GM12872 (cell line): ENCODE results near the gene SDC1.

Source experiments
- CTCF ChIP-seq: IDR thresholded peaks from 3 replicates; pipeline ENCODE4 v1.5.1; 2011; ENCODE audit warnings: low read depth, mild to moderate bottlenecking, low read length, moderate library complexity; ENCODE audit not compliant: insufficient read depth

SDC1 gene

GRCh38 chr2:20176760-20177159, 48.2 kb downstream of the SDC1 start:
- no peak for TF ChIP-seq CTCF

- no peak for TF ChIP-seq CTCF
These were observed 49.0 kb downstream of the SDC1 start for GRCh38 chr2:20175931-20176330.

- TF ChIP-seq CTCF, result no peak
These were observed 49.7 kb downstream of the SDC1 start for GRCh38 chr2:20175267-20175666.

GRCh38 chr2:20174410-20174809, 50.5 kb downstream of the SDC1 start:
- TF ChIP-seq CTCF, result no peak

GRCh38 chr2:20173496-20174402, 51.2 kb downstream of the SDC1 start:
- no peak for TF ChIP-seq CTCF

GRCh38 chr2:20173064-20173463, 51.9 kb downstream of the SDC1 start:
- no peak for TF ChIP-seq CTCF

GRCh38 chr2:20172273-20173055, 52.5 kb downstream of the SDC1 start:
- TF ChIP-seq CTCF, result no peak
